Loucy (cell line): Measurements from ENCODE around the gene ZBTB16.

Source experiments
- H2AFZ ChIP-seq: fragments of 200-600 bp; sonication (generic); 2 replicates; pipeline ENCODE4 v1.6.0; 2016; ENCODE audit warnings: antibody characterized with exemption, mild to moderate bottlenecking, low read length, moderate library complexity
- H3F3A ChIP-seq: fragments of 200-600 bp; 2 replicates; pipeline ENCODE4 v1.6.0; 2016; ENCODE audit warnings: antibody characterized with exemption, low read depth, mild to moderate bottlenecking
- H3K27me3 ChIP-seq: fragments of 200-600 bp; sonication (generic); 2 replicates; pipeline ENCODE4 v1.6.1; 2014; ENCODE audit warnings: low read length, mild to moderate bottlenecking; ENCODE audit not compliant: insufficient read depth, poor library complexity, severe bottlenecking
- H3K36me3 ChIP-seq: fragments of 200-600 bp; sonication (generic); 2 replicates; pipeline ENCODE4 v1.6.1; 2016; ENCODE audit warnings: low read length; ENCODE audit not compliant: insufficient read depth
- H3K4me1 ChIP-seq: fragments of 200-600 bp; sonication (generic); 2 replicates; pipeline ENCODE4 v1.5.1; 2014; ENCODE audit warnings: low read length, mild to moderate bottlenecking; ENCODE audit not compliant: insufficient read depth, poor library complexity, severe bottlenecking
- H3K4me2 ChIP-seq: fragments of 200-600 bp; sonication (generic); 2 replicates; pipeline ENCODE4 v1.6.0; 2014; ENCODE audit warnings: antibody characterized with exemption, low read length, low read depth, mild to moderate bottlenecking; ENCODE audit not compliant: poor library complexity, severe bottlenecking
- H3K4me3 ChIP-seq: fragments of 200-600 bp; sonication (generic); 2 replicates; pipeline ENCODE4 v1.5.1; 2014; ENCODE audit warnings: low read length, mild to moderate bottlenecking, mixed read lengths; ENCODE audit not compliant: poor library complexity, severe bottlenecking
- H3K79me2 ChIP-seq: fragments of 200-600 bp; sonication (generic); 2 replicates; pipeline ENCODE4 v1.6.1; 2014; ENCODE audit warnings: low read length; ENCODE audit not compliant: insufficient read depth
- H3K9ac ChIP-seq: fragments of 200-600 bp; sonication (generic); 2 replicates; pipeline ENCODE4 v1.6.0; 2014; ENCODE audit warnings: mild to moderate bottlenecking, low read depth, low read length, moderate library complexity; ENCODE audit not compliant: poor library complexity, severe bottlenecking
- H3K9me2 ChIP-seq: fragments of 200-600 bp; sonication (generic); replicated peaks from 2 replicates; pipeline ENCODE4 v1.6.1; 2016; ENCODE audit warnings: low read depth, low read length, mixed read lengths
- H3K9me3 ChIP-seq: fragments of 200-600 bp; sonication (generic); 2 replicates; pipeline ENCODE4 v1.6.1; 2014; ENCODE audit warnings: mild to moderate bottlenecking, antibody characterized with exemption, low read length, low read depth; ENCODE audit not compliant: insufficient read depth
- H4K20me1 ChIP-seq: fragments of 200-600 bp; sonication (generic); 2 replicates; pipeline ENCODE4 v1.6.0; 2014; ENCODE audit warnings: antibody characterized with exemption, low read length, mild to moderate bottlenecking; ENCODE audit not compliant: insufficient read depth, poor library complexity, severe bottlenecking
- CTCF ChIP-seq: fragments of 200-600 bp; sonication (generic); conservative IDR thresholded peaks from 2 replicates; pipeline ENCODE4 v1.5.1; 2014; ENCODE audit warnings: mild to moderate bottlenecking, antibody characterized with exemption, low read length
- EZH2phosphoT487 ChIP-seq: fragments of 200-600 bp; IDR thresholded peaks from 2 replicates; pipeline ENCODE4 v1.6.1; 2018; ENCODE audit warnings: antibody characterized with exemption, mild to moderate bottlenecking, moderate library complexity, borderline replicate concordance

Gene ZBTB16

GRCh38 chr11:114163229-114163631, 103.7 kb downstream of the ZBTB16 start:
- no peak for TF ChIP-seq CTCF
- no peak for TF ChIP-seq EZH2phosphoT487
- Histone ChIP-seq H3F3A (0 out of 2 replicates have a peak, but pooled peaks cover 2% of the 10 kb centered on the region), H3K4me2 (no peak overlapping the region), H3K4me3 (no peak overlapping the region), H2AFZ (no peak overlapping the region), H4K20me1 (no peaks in the 10 kb centered on the region), H3K9me2 (no peaks in the 10 kb centered on the region), H3K79me2 (no peaks in the 10 kb centered on the region), H3K9ac (no peak overlapping the region), H3K27me3 (no peaks in the 10 kb centered on the region), H3K4me1 (peaks cover 79% of the 10 kb centered on the region), H3K9me3 (no peaks in the 10 kb centered on the region), H3K36me3 (no peaks in the 10 kb centered on the region)

GRCh38 chr11:114163830-114164401, 104.4 kb downstream of the ZBTB16 start:
- H3K36me3 ChIP-seq: no peaks in the 10 kb centered on the region
- TF ChIP-seq CTCF: no peak
- no peak for TF ChIP-seq EZH2phosphoT487
- H3K9me2 ChIP-seq: no peaks in the 10 kb centered on the region
- no peaks in the 10 kb centered on the region for H3K27me3 ChIP-seq
- no peaks in the 10 kb centered on the region for H3K9me3 ChIP-seq
- H3K79me2 ChIP-seq: no peaks in the 10 kb centered on the region
- H3K4me1 ChIP-seq: peaks cover 79% of the 10 kb centered on the region
- 0 out of 2 replicates have a peak, but pooled peaks cover 2% of the 10 kb centered on the region for H3F3A ChIP-seq
- no peaks in the 10 kb centered on the region for H4K20me1 ChIP-seq
- no peak overlapping the region for H3K4me3 ChIP-seq
- no peak overlapping the region for H3K4me2 ChIP-seq
- H3K9ac ChIP-seq: no peak overlapping the region
- H2AFZ ChIP-seq: no peak overlapping the region

GRCh38 chr11:114164546-114164945, 105.0 kb downstream of the ZBTB16 start:
- H3K9ac ChIP-seq: peak overlapping the region; percentile 69
- H3F3A ChIP-seq: 0 out of 2 replicates have a peak, but pooled peaks cover 2% of the 10 kb centered on the region
- H3K4me3 ChIP-seq: no peak overlapping the region
- no peak overlapping the region for H2AFZ ChIP-seq
- H3K4me2 ChIP-seq: peak overlapping the region; percentile 74
- no peaks in the 10 kb centered on the region for H4K20me1 ChIP-seq
- H3K27me3 ChIP-seq: no peaks in the 10 kb centered on the region
- peaks cover 79% of the 10 kb centered on the region for H3K4me1 ChIP-seq
- H3K9me2 ChIP-seq: no peaks in the 10 kb centered on the region
- H3K36me3 ChIP-seq: no peaks in the 10 kb centered on the region
- no peaks in the 10 kb centered on the region for H3K79me2 ChIP-seq
- TF ChIP-seq CTCF (no peak), EZH2phosphoT487 (no peak)
- H3K9me3 ChIP-seq: no peaks in the 10 kb centered on the region
